Caco-2 (cell line): ENCODE data around the gene MDH1B. TPM values are rescaled to one million over a fixed set of nuclear protein-coding genes. Genes with fewer than 3 reads are reported as not detected.
"Not testable (repeated sequence)": the region's sequence is repeated elsewhere in the genome, so short reads cannot be mapped to it uniquely, and the experiment has no call there.

Source experiments
- Bru-seq: library from RNA; stranded (reverse); fragments of 400-500 nt; gene quantifications from one replicate; lab custom pipeline; 2021; lab: Mats Ljungman, UMichigan
- BruChase-seq, 2 experiments: library from RNA; stranded (reverse); fragments of 400-500 nt; gene quantifications; one replicate each; lab custom pipeline; 2021; lab: Mats Ljungman, UMichigan
- BruUV-seq: library from RNA; stranded (reverse); fragments of 400-500 nt; replicated peaks from 2 replicates; lab custom pipeline; 2021; lab: Mats Ljungman, UMichigan
- CTCF ChIA-PET: fragments of 300-600 bp; sonication (Branson Sonifier 250); formaldehyde crosslinking; loops from one replicate; lab custom pipeline; 2022; ENCODE audit warnings: antibody characterized with exemption; lab: Charles Lee
- POLR2A ChIA-PET: fragments of 300-600 bp; sonication (Branson Sonifier 250); formaldehyde crosslinking; loops from one replicate; lab custom pipeline; 2022; ENCODE audit warnings: antibody characterized with exemption; lab: Charles Lee
- DNase-seq, 2 experiments: peaks; one replicate each; pipeline versions ENCODE4 v3.0.0 to v3.0.0-alpha.2; 2020 to 2022
- H3K27me3 ChIP-seq: replicated peaks from 2 replicates; pipeline ENCODE4 v1.6.0; 2011; ENCODE audit warnings: low read length; ENCODE audit not compliant: control insufficient read depth, insufficient read depth
- H3K36me3 ChIP-seq: 2 replicates; pipeline ENCODE4 v1.5.1; 2011; ENCODE audit warnings: low read length; ENCODE audit not compliant: control insufficient read depth, insufficient read depth
- H3K4me1 ChIP-seq: fragments of 250-450 bp; sonication (Bioruptor Pico); 2 replicates; pipeline ENCODE4 v1.5.1; 2020; ENCODE audit warnings: mild to moderate bottlenecking
- H3K4me3 ChIP-seq: 2 replicates; pipeline ENCODE4 v1.5.1; 2011; ENCODE audit warnings: low read depth, mild to moderate bottlenecking, control low read depth, low read length
- H3K9me3 ChIP-seq: fragments of 250-450 bp; sonication (Bioruptor Pico); 2 replicates; pipeline ENCODE4 v1.5.1; 2020; ENCODE audit warnings: mild to moderate bottlenecking, moderate library complexity
- H3K27ac Mint-ChIP-seq: one replicate; pipeline ENCODE4 v1.8.0; 2022; ENCODE audit warnings: mixed read lengths; ENCODE audit not compliant: unreplicated experiment
- H3K27me3 Mint-ChIP-seq: one replicate; pipeline ENCODE4 v1.8.0; 2022; ENCODE audit warnings: mixed read lengths; ENCODE audit not compliant: insufficient read depth, unreplicated experiment
- H3K36me3 Mint-ChIP-seq: one replicate; pipeline ENCODE4 v1.8.0; 2022; ENCODE audit warnings: mild to moderate bottlenecking, mixed read lengths; ENCODE audit not compliant: insufficient read depth, unreplicated experiment
- H3K4me1 Mint-ChIP-seq: one replicate; pipeline ENCODE4 v1.8.0; 2022; ENCODE audit warnings: low read depth, mixed read lengths; ENCODE audit not compliant: unreplicated experiment
- H3K4me3 Mint-ChIP-seq: one replicate; pipeline ENCODE4 v1.8.0; 2022; ENCODE audit warnings: mild to moderate bottlenecking, moderate library complexity, mixed read lengths; ENCODE audit not compliant: unreplicated experiment
- H3K9me3 Mint-ChIP-seq: one replicate; pipeline ENCODE4 v1.8.0; 2022; ENCODE audit warnings: mixed read lengths; ENCODE audit not compliant: unreplicated experiment
- intact Hi-C: fragments of 100-400 bp; cut with micrococcal nuclease; formaldehyde crosslinking; loops from one replicate; pipeline ENCODE4 v1.10.0; 2022; ENCODE audit not compliant: unreplicated experiment
- long read RNA-seq: library from polyadenylated mRNA; stranded (forward); transcript quantifications from one replicate; pipeline ENCODE4 v2.0.0, GENCODE V29; 2022
- total RNA-seq: library from RNA; stranded (reverse); gene quantifications from 2 replicates; pipeline ENCODE4 v1.2.3, GENCODE V29; 2022
- TF ChIP-seq, protein P1 (sequence below), 2 experiments: fragments of 200-600 bp in 1 of 2; IDR thresholded peaks; 1 replicate in 1 of 2; 2 replicates in 1 of 2; pipeline versions ENCODE4 v1.5.1 to v1.8.0; 2011 to 2022; ENCODE audit warnings: antibody characterized with exemption in 1 of 2, control low read depth in 1 of 2, inconsistent platforms in 1 of 2, low read depth in 1 of 2, low read length in 1 of 2, mild to moderate bottlenecking in 1 of 2, moderate library complexity in 1 of 2; ENCODE audit not compliant: insufficient read depth in 1 of 2, severe bottlenecking in 1 of 2, unreplicated experiment in 1 of 2

MDH1B gene
- total RNA-seq (0.34 and 0.39 TPM in 2 replicates), Bru-seq, nascent RNA (percentile 18 among the genes with signal in this experiment), BruChase-seq, experiment 1, labeled RNA remaining after a 2-hour chase (percentile 15 among the genes with signal in this experiment), BruChase-seq, experiment 2, labeled RNA remaining after a 6-hour chase (percentile 12 among the genes with signal in this experiment)
- long read RNA-seq, result 0 reads

DNA sequence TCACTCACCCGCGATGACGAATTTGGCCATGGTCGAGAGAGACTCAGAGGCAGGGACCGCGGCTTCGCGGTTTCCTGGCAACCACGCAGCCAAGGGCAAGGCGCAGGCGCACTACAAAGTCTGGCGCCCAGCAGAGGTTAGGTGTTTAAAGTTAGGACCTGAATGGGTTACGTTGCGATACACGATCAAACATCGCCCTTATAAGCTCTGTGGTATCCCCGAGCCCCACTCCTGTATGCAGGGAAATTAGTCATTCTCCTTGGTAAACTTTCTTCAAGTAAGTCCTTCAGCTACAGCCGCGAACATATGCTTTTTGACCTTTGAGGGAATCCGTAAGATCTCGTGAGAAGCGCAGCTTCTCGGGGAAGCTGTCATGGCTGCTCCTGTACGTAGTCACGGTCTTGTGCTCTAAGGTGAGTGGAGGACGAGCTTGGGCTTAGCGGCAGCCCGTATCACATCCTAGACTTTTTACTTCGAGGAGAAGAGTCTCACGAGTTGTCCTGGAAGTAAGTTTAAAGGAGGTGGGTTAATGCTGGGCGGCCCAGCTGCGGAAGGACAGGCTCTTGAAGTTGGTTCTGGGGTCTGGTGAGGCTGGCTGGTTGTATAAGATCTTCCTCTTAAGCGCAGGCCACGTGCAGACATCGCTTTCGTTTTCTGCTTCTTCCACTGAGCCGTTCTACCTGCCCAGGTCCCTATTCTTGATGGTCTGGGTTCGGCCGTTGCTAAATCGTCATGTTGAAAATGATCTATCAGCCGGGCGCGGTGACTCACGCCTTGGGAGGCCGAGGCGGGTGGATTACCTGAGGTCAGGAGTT is at the start of gene MDH1B, which contains the start of gene FASTKD2:
Gene MDH1B, minus strand, starts transcription at position 87 of the 815 bp plus-strand sequence. Its CDS starts 57 bp downstream, at position 30.
Gene FASTKD2, plus strand, starts transcription at position 365 of the 815 bp plus-strand sequence. CDS start 1,088 bp downstream, outside the sequence.
- intact Hi-C loops, result loop anchor here (1.0 to 10.0 kb wide), 2 partner anchors 18 to 361 kb away; no protein-coding TSS in a partner anchor
- H3K36me3 Mint-ChIP-seq, result peaks cover 8% of the 10 kb centered on the region
- H3K4me3 ChIP-seq, result peak within 1 kb of the TSS; percentile 66
- no peaks in the 10 kb centered on the region; the same call in 1 of the 2 replicates for H3K36me3 ChIP-seq
- TSS peak; percentile 47 for BruUV-seq
- H3K4me1 Mint-ChIP-seq, result peaks cover 8% of the 10 kb centered on the region
- no peaks in the 10 kb centered on the region for H3K27me3 ChIP-seq
- H3K27ac Mint-ChIP-seq, result peak within 1 kb of the TSS; percentile 93
- DNase-seq, result peak; percentile 86 to 88
- H3K27me3 Mint-ChIP-seq, result peaks cover 3% of the 10 kb centered on the region
- H3K4me3 Mint-ChIP-seq, result peak within 1 kb of the TSS; percentile 82
- TF ChIP-seq, protein P1, sequence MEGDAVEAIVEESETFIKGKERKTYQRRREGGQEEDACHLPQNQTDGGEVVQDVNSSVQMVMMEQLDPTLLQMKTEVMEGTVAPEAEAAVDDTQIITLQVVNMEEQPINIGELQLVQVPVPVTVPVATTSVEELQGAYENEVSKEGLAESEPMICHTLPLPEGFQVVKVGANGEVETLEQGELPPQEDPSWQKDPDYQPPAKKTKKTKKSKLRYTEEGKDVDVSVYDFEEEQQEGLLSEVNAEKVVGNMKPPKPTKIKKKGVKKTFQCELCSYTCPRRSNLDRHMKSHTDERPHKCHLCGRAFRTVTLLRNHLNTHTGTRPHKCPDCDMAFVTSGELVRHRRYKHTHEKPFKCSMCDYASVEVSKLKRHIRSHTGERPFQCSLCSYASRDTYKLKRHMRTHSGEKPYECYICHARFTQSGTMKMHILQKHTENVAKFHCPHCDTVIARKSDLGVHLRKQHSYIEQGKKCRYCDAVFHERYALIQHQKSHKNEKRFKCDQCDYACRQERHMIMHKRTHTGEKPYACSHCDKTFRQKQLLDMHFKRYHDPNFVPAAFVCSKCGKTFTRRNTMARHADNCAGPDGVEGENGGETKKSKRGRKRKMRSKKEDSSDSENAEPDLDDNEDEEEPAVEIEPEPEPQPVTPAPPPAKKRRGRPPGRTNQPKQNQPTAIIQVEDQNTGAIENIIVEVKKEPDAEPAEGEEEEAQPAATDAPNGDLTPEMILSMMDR (IDR thresholded peaks at IDR 0.05; ENCODE audit: insufficient read depth in 1 of 2, low read depth in 1 of 2, low read length in 1 of 2, severe bottlenecking in 1 of 2, unreplicated experiment in 1 of 2), result no peak
- no peaks in the 10 kb centered on the region for H3K9me3 ChIP-seq
- ChIA-PET POLR2A (interaction anchor here (0.6 to 1.0 kb wide), 3 partner anchors 10 to 109 kb away, joined by 3 read pairs; no protein-coding TSS in a partner anchor), CTCF (no interaction called here)
- H3K4me1 ChIP-seq, result no peaks in the 10 kb centered on the region
- H3K9me3 Mint-ChIP-seq, result no peaks in the 10 kb centered on the region

DNA sequence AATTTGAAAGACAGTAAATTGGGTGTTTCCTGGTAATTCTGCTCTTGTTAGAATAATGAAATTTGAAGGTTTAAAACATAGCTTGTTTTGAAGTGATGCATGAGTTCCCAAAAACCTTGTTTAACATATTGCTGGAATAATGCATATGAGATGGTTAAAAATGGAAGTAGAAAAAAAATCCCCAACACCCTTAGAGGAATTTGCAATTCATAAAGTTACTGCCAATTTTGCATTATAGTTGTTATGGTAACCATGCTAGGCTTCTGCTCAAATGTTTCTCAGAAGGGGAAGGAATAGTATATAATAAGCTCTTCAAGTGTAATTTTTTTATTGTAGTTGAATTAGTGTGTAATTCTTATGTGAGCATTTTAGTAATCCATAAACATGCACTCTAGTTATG is 49.4 kb upstream of the MDH1B start:
- H3K9me3 ChIP-seq, result no peaks in the 10 kb centered on the region
- Mint-ChIP-seq H3K27ac (no peak overlapping the region), H3K4me1 (no peaks in the 10 kb centered on the region), H3K36me3 (no peaks in the 10 kb centered on the region), H3K27me3 (peaks cover 6% of the 10 kb centered on the region), H3K4me3 (no peak overlapping the region), H3K9me3 (no peaks in the 10 kb centered on the region)
- no peak for DNase-seq
- H3K36me3 ChIP-seq, result no peaks in the 10 kb centered on the region
- intact Hi-C loops, result no loop called here
- no TSS peak for BruUV-seq
- no peaks in the 10 kb centered on the region for H3K4me1 ChIP-seq
- H3K4me3 ChIP-seq, result no peak overlapping the region
- CTCF ChIA-PET, result no interaction called here
- H3K27me3 ChIP-seq, result no peaks in the 10 kb centered on the region
- TF ChIP-seq, protein P1 (IDR thresholded peaks at IDR 0.05; ENCODE audit: insufficient read depth in 1 of 2, low read depth in 1 of 2, low read length in 1 of 2, severe bottlenecking in 1 of 2, unreplicated experiment in 1 of 2), result no peak
- POLR2A ChIA-PET, result no interaction called here

DNA sequence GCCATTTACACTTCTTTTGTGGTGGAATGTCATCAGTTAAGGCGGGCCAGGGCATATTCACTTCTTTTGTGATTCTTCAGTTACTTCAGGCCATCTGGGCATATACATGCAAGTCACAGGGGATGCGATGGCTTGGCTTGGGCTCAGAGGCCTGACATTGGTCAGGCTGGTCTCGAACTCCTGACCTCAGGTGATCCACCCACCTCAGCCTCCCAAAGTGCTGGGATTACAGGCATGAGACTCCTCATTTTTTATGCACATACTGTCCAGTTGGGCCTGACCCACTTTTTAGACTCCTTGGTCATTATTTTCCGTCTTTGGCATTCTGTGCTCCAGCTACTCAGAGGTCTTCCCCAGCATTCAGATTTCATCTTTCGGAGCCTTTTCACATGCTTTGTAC is 47.3 kb upstream of the MDH1B start:
- H3K9me3 ChIP-seq, H3K4me1 Mint-ChIP-seq, H3K4me3 ChIP-seq, H3K4me3 Mint-ChIP-seq, POLR2A ChIA-PET, H3K27ac Mint-ChIP-seq, H3K36me3 Mint-ChIP-seq, CTCF ChIA-PET, H3K36me3 ChIP-seq, intact Hi-C loops, H3K27me3 Mint-ChIP-seq, H3K4me1 ChIP-seq, BruUV-seq, DNase-seq, H3K27me3 ChIP-seq, H3K9me3 Mint-ChIP-seq: not testable (repeated sequence)

DNA sequence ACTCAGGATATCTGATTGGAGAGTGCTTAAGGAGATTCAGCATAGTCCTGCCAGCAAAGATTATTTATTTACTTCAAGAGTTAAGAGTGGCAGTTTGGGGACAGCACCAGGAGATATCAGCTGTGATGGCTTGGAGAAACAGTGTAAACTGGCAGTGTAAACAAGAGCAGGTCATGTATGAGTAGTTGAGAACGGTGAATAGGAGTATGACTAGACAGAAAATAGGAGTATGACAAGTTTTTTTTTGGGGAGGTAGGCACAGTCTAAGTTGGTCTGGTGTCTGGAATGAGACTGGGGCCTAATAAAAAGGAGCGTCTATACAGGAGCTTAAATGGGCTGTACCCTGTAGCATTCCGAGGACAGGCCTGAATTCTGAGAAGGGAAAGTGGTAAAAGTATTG is 42.5 kb upstream of the MDH1B start:
- POLR2A ChIA-PET, DNase-seq, H3K4me1 Mint-ChIP-seq, BruUV-seq, H3K36me3 Mint-ChIP-seq, H3K27me3 ChIP-seq, CTCF ChIA-PET, H3K27me3 Mint-ChIP-seq, H3K4me3 Mint-ChIP-seq, H3K36me3 ChIP-seq, H3K9me3 ChIP-seq, H3K9me3 Mint-ChIP-seq, H3K27ac Mint-ChIP-seq, H3K4me3 ChIP-seq, H3K4me1 ChIP-seq: not testable (repeated sequence)
- intact Hi-C loops, result loop anchor here (10.0 kb wide), 2 partner anchors 257 to 507 kb away; no protein-coding TSS in a partner anchor
